Left renal cortex interstitium (tissue), 4 donors: ENCODE measurements around the gene CXCL14. TPM values are rescaled to one million over a fixed set of nuclear protein-coding genes. Genes with fewer than 3 reads are reported as not detected.

Experiments
- polyA plus RNA-seq, 4 donors: library from polyadenylated mRNA; unstranded; fragments of 120-200 nt; gene quantifications; one replicate each; pipeline ENCODE4 v1.2.1, GENCODE V29; 2013; ENCODE audit not compliant: insufficient read length in 4 of 4

CXCL14 gene
- polyA plus RNA-seq, 4 donors, result 24.9 to 45.0 (median 36.3) TPM

Other genes starting within 250 kb of the CXCL14 start
- gene MACROH2A1, start 179.8 kb downstream of the CXCL14 start, polyA plus RNA-seq, result 100 to 1,000 TPM; 189 to 265 (median 225) TPM
- gene DCANP1, start 131.6 kb downstream of the CXCL14 start, polyA plus RNA-seq, result under 1 TPM in 2 of 4 donors, not detected in 2; 0.03 to 0.07 TPM
- under 1 TPM; 0.05 to 0.23 (median 0.21) TPM for gene TIFAB, start 126.6 kb downstream of the CXCL14 start, polyA plus RNA-seq
- gene NEUROG1, start 43.0 kb downstream of the CXCL14 start, polyA plus RNA-seq, result not detected